HCT116 (cell line): Measurements from ENCODE around the gene PDZRN4. TPM values are rescaled to one million over a fixed set of nuclear protein-coding genes. Genes with fewer than 3 reads are reported as not detected.

Experiments
- ATAC-seq: fragments of 200-7000 bp; cut with Tn5 transposase; 2 replicates; pipeline ENCODE4 v1.9.1; 2020; ENCODE audit warnings: mild to moderate bottlenecking, moderate library complexity
- BruUV-seq: library from RNA; stranded (reverse); fragments of 400-500 nt; replicated peaks from 2 replicates; lab custom pipeline; 2021; lab: Mats Ljungman, UMichigan
- CTCF ChIA-PET: fragments of 300-600 bp; sonication (Branson Sonifier 250); formaldehyde crosslinking; loops from one replicate; lab custom pipeline; 2021; ENCODE audit warnings: antibody characterized with exemption; lab: Charles Lee
- POLR2A ChIA-PET: fragments of 300-600, 350-600 bp; sonication (Branson Sonifier 250); formaldehyde crosslinking; loops from one replicate; lab custom pipeline; 2021; ENCODE audit warnings: antibody characterized with exemption; lab: Charles Lee
- RAD21 ChIA-PET, 2 experiments: fragments of 300-600 bp; sonication (Branson Sonifier 250); formaldehyde crosslinking; loops; one replicate each; lab custom pipeline; 2023; ENCODE audit warnings: low total read pairs in 2 of 2; ENCODE audit not compliant: uncharacterized antibody in 2 of 2, unreplicated experiment in 2 of 2, low non-redundant PET in 1 of 2; lab: Charles Lee
- DNase-seq: peaks from one replicate; pipeline ENCODE4 v3.0.0-alpha.2; 2010; ENCODE audit warnings: low read depth, low spot score
- H2AFZ ChIP-seq: fragments of 200-600 bp; shearing (Covaris generic), sonication (generic); 2 replicates; pipeline ENCODE4 v1.6.1; 2017; ENCODE audit warnings: low read depth, mixed run types, mixed read lengths, antibody characterized with exemption, low read length; ENCODE audit not compliant: poor library complexity, severe bottlenecking
- H3K27ac ChIP-seq: 2 replicates; pipeline ENCODE4 v1.5.1; 2012; ENCODE audit warnings: low read depth, low read length
- H3K27me3 ChIP-seq: fragments of 200-600 bp; sonication (generic); 2 replicates; pipeline ENCODE4 v1.6.1; 2016; ENCODE audit warnings: mixed run types, low read length, mixed read lengths; ENCODE audit not compliant: insufficient read depth
- H3K36me3 ChIP-seq, 2 experiments: fragments of 200-500 bp in 1 of 2; fragments of 200-600 bp in 1 of 2; sonication (Bioruptor generic) in 1 of 2; sonication (generic) in 1 of 2; 2 replicates each; pipeline versions ENCODE4 v1.5.1 to v1.6.1; 2014 to 2016; ENCODE audit warnings: low read length in 2 of 2, inconsistent platforms in 1 of 2, mixed read lengths in 1 of 2, mixed run types in 1 of 2; ENCODE audit not compliant: insufficient read depth in 2 of 2, control insufficient read depth in 1 of 2
- H3K4me1 ChIP-seq, 2 experiments: fragments of 200-600 bp in 1 of 2; sonication (generic) in 1 of 2; 2 replicates each; pipeline versions ENCODE4 v1.5.1 to v1.6.1; 2012 to 2017; ENCODE audit warnings: low read length in 2 of 2, inconsistent platforms in 1 of 2, mild to moderate bottlenecking in 1 of 2, mixed read lengths in 1 of 2, mixed run types in 1 of 2, moderate library complexity in 1 of 2; ENCODE audit not compliant: insufficient read depth in 2 of 2, control insufficient read depth in 1 of 2
- H3K4me2 ChIP-seq: fragments of 200-600 bp; sonication (generic); 2 replicates; pipeline ENCODE4 v1.6.1; 2017; ENCODE audit warnings: mixed run types, low read length, mixed read lengths
- H3K4me3 ChIP-seq, 2 experiments: fragments of 200-600 bp in 1 of 2; sonication (generic) in 1 of 2; replicated peaks in 1 of 2; 2 replicates each; pipeline ENCODE4 v1.5.1; 2011 to 2016; ENCODE audit warnings: low read length in 2 of 2, control low read depth in 1 of 2, low read depth in 1 of 2, mild to moderate bottlenecking in 1 of 2, mixed read lengths in 1 of 2, mixed run types in 1 of 2
- H3K79me2 ChIP-seq: fragments of 200-600 bp; sonication (generic); 2 replicates; pipeline ENCODE4 v1.6.1; 2017; ENCODE audit warnings: mild to moderate bottlenecking, mixed run types, low read length, moderate library complexity, mixed read lengths; ENCODE audit not compliant: insufficient read depth
- H3K9ac ChIP-seq: fragments of 200-600 bp; sonication (generic); 2 replicates; pipeline ENCODE4 v1.6.1; 2016; ENCODE audit warnings: low read length, mixed read lengths
- H3K9me2 ChIP-seq: fragments of 200-600 bp; sonication (generic), shearing (Covaris generic); 2 replicates; pipeline ENCODE4 v1.6.1; 2017; ENCODE audit warnings: mixed run types, mild to moderate bottlenecking, moderate library complexity; ENCODE audit not compliant: insufficient read depth
- H3K9me3 ChIP-seq, 2 experiments: fragments of 200-500 bp in 1 of 2; fragments of 200-600 bp in 1 of 2; sonication (Bioruptor generic) in 1 of 2; sonication (generic) in 1 of 2; 2 replicates each; pipeline ENCODE4 v1.6.1; 2014 to 2017; ENCODE audit warnings: low read length in 2 of 2, mixed read lengths in 2 of 2, inconsistent platforms in 1 of 2, low read depth in 1 of 2, mild to moderate bottlenecking in 1 of 2, mixed run types in 1 of 2, moderate library complexity in 1 of 2; ENCODE audit not compliant: control insufficient read depth in 1 of 2, insufficient read depth in 1 of 2
- H4K20me1 ChIP-seq: fragments of 200-600 bp; sonication (generic), shearing (Covaris generic); 2 replicates; pipeline ENCODE4 v1.6.1; 2017; ENCODE audit warnings: mixed run types, mild to moderate bottlenecking, moderate library complexity; ENCODE audit not compliant: insufficient read depth
- CEBPB ChIP-seq: IDR thresholded peaks from 2 replicates; pipeline ENCODE4 v1.6.1; 2012; ENCODE audit warnings: low read depth
- ELF1 ChIP-seq: IDR thresholded peaks from 2 replicates; pipeline ENCODE4 v1.6.1; 2012; ENCODE audit warnings: low read depth, borderline replicate concordance
- EZH2 ChIP-seq: fragments of 200-600 bp; sonication (generic); IDR thresholded peaks from 2 replicates; pipeline ENCODE4 v1.6.1; 2017; ENCODE audit warnings: antibody characterized with exemption, mixed run types
- EZH2phosphoT487 ChIP-seq: fragments of 200-600 bp; IDR thresholded peaks from 2 replicates; pipeline ENCODE4 v1.6.1; 2018; ENCODE audit warnings: antibody characterized with exemption, borderline replicate concordance
- FOSL1 ChIP-seq: IDR thresholded peaks from 2 replicates; pipeline ENCODE4 v1.6.1; 2012; ENCODE audit warnings: low read depth
- JUND ChIP-seq: IDR thresholded peaks from 2 replicates; pipeline ENCODE4 v1.6.1; 2012
- RAD21 ChIP-seq: IDR thresholded peaks from 2 replicates; pipeline ENCODE4 v1.6.1; 2012; ENCODE audit warnings: low read depth, mild to moderate bottlenecking
- SP1 ChIP-seq: IDR thresholded peaks from 2 replicates; pipeline ENCODE4 v1.6.1; 2012; ENCODE audit warnings: low read depth
- SRF ChIP-seq: IDR thresholded peaks from 2 replicates; pipeline ENCODE4 v1.6.1; 2012; ENCODE audit warnings: low read depth
- ZFX ChIP-seq: fragments of 450-650 bp; IDR thresholded peaks from 2 replicates; pipeline ENCODE4 v1.6.1; 2017
- ZNF274 ChIP-seq: fragments of 200-500 bp; sonication (Bioruptor generic); IDR thresholded peaks from 2 replicates; pipeline ENCODE4 v1.6.1; 2014; ENCODE audit warnings: mild to moderate bottlenecking, low read depth, low read length, inconsistent platforms
- intact Hi-C: fragments of 100-400 bp; cut with micrococcal nuclease; formaldehyde crosslinking; loops from 2 replicates; pipeline ENCODE4 v1.10.0; 2022
- total RNA-seq: library from RNA; stranded (reverse); gene quantifications from one replicate; pipeline ENCODE4 v1.2.1, GENCODE V29; 2021; ENCODE audit not compliant: unreplicated experiment
- TF ChIP-seq, protein P1 (sequence below), 3 experiments: fragments of 200-600 bp in 1 of 3; sonication (generic) in 1 of 3; IDR thresholded peaks in 2 of 3; conservative IDR thresholded peaks in 1 of 3; 2 replicates each; pipeline ENCODE4 v1.5.1; 2012 to 2017; ENCODE audit warnings: low read depth in 2 of 3, low read length in 2 of 3, antibody characterized with exemption in 1 of 3, borderline replicate concordance in 1 of 3, control low read depth in 1 of 3, mild to moderate bottlenecking in 1 of 3, mixed read lengths in 1 of 3, mixed run types in 1 of 3, moderate library complexity in 1 of 3; ENCODE audit not compliant: insufficient read depth in 1 of 3
- TF ChIP-seq, protein P2 (sequence below): IDR thresholded peaks from 2 replicates; pipeline ENCODE4 v1.6.1; 2011; ENCODE audit warnings: mild to moderate bottlenecking, low read length, moderate library complexity; ENCODE audit not compliant: insufficient replicate concordance; ENCODE audit errors: extremely low read depth

The PDZRN4 gene
- total RNA-seq, 1 experiment from 2014 or later = not detected

- Histone ChIP-seq H3K4me2 (no peak overlapping the region), H3K79me2 (no peaks in the 10 kb centered on the region), H3K36me3 (no peaks in the 10 kb centered on the region), H3K4me1 (no peaks in the 10 kb centered on the region), H3K9me2 (no peaks in the 10 kb centered on the region), H3K27me3 (no peaks in the 10 kb centered on the region), H3K9me3 (no peaks in the 10 kb centered on the region), H2AFZ (no peak overlapping the region), H3K4me3 (no peak overlapping the region), H3K9ac (no peak overlapping the region), H4K20me1 (no peaks in the 10 kb centered on the region)
- ChIA-PET CTCF (interaction anchor here (0.6 to 1.6 kb wide), 11 partner anchors 13 to 1305 kb away, joined by 3 to 12 read pairs (median 4); no protein-coding TSS in a partner anchor), POLR2A (no interaction called here), RAD21 (no interaction called here)
- no TSS peak for BruUV-seq
- ATAC-seq (0 out of 2 replicates have a peak, but pooled peaks have one; percentile 46), DNase-seq (no peak)
- intact Hi-C loops = loop anchor here (2.0 to 10.0 kb wide), 2 partner anchors 289 to 761 kb away; no protein-coding TSS in a partner anchor
- TF ChIP-seq, protein P1, sequence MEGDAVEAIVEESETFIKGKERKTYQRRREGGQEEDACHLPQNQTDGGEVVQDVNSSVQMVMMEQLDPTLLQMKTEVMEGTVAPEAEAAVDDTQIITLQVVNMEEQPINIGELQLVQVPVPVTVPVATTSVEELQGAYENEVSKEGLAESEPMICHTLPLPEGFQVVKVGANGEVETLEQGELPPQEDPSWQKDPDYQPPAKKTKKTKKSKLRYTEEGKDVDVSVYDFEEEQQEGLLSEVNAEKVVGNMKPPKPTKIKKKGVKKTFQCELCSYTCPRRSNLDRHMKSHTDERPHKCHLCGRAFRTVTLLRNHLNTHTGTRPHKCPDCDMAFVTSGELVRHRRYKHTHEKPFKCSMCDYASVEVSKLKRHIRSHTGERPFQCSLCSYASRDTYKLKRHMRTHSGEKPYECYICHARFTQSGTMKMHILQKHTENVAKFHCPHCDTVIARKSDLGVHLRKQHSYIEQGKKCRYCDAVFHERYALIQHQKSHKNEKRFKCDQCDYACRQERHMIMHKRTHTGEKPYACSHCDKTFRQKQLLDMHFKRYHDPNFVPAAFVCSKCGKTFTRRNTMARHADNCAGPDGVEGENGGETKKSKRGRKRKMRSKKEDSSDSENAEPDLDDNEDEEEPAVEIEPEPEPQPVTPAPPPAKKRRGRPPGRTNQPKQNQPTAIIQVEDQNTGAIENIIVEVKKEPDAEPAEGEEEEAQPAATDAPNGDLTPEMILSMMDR (IDR thresholded peaks at IDR 0.05 in 2 of 3, conservative IDR thresholded peaks at IDR 0.05 in 1 of 3; ENCODE audit: borderline replicate concordance in 1 of 3, insufficient read depth in 1 of 3, low read depth in 2 of 3, low read length in 2 of 3) = peak; percentile 26 to 55 (median 48); a peak in 4 of 6 replicates
- no peak for TF ChIP-seq JUND
- no peak for TF ChIP-seq SP1
- TF ChIP-seq RAD21 = peak; percentile 61
- TF ChIP-seq, all 23 proteins: peak for 2
- no peak overlapping the region for H3K27ac ChIP-seq
These were observed 76.2 kb downstream of the PDZRN4 start for GRCh38 chr12:41264281-41264680.

- H3K36me3 ChIP-seq = no peaks in the 10 kb centered on the region
- no TSS peak for BruUV-seq
- DNase-seq (no peak), ATAC-seq (no peak)
- H3K9me3 ChIP-seq = no peaks in the 10 kb centered on the region
- no peak overlapping the region for H3K9ac ChIP-seq
- H3K79me2 ChIP-seq = no peaks in the 10 kb centered on the region
- H3K9me2 ChIP-seq = no peaks in the 10 kb centered on the region
- CTCF ChIA-PET = no interaction called here
- no peaks in the 10 kb centered on the region for H4K20me1 ChIP-seq
- no peak overlapping the region for H3K27ac ChIP-seq
- RAD21 ChIA-PET = no interaction called here
- H3K4me2 ChIP-seq = no peak overlapping the region
- intact Hi-C loops = loop anchor here (10.0 kb wide), 1 partner anchor 294 kb away; no protein-coding TSS in a partner anchor
- no peaks in the 10 kb centered on the region for H3K27me3 ChIP-seq
- H3K4me3 ChIP-seq = no peak overlapping the region
- H2AFZ ChIP-seq = no peak overlapping the region
- POLR2A ChIA-PET = no interaction called here
- H3K4me1 ChIP-seq = no peaks in the 10 kb centered on the region
- TF ChIP-seq ZFX = no peak
- TF ChIP-seq, protein P2, sequence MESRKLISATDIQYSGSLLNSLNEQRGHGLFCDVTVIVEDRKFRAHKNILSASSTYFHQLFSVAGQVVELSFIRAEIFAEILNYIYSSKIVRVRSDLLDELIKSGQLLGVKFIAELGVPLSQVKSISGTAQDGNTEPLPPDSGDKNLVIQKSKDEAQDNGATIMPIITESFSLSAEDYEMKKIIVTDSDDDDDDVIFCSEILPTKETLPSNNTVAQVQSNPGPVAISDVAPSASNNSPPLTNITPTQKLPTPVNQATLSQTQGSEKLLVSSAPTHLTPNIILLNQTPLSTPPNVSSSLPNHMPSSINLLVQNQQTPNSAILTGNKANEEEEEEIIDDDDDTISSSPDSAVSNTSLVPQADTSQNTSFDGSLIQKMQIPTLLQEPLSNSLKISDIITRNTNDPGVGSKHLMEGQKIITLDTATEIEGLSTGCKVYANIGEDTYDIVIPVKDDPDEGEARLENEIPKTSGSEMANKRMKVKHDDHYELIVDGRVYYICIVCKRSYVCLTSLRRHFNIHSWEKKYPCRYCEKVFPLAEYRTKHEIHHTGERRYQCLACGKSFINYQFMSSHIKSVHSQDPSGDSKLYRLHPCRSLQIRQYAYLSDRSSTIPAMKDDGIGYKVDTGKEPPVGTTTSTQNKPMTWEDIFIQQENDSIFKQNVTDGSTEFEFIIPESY = no peak
- no peak for TF ChIP-seq EZH2phosphoT487
- TF ChIP-seq FOSL1 = no peak
- TF ChIP-seq CEBPB = no peak
- no peak for TF ChIP-seq ELF1
- no peak for TF ChIP-seq JUND
- TF ChIP-seq, protein P1 (IDR thresholded peaks at IDR 0.05 in 2 of 3, conservative IDR thresholded peaks at IDR 0.05 in 1 of 3; ENCODE audit: borderline replicate concordance in 1 of 3, insufficient read depth in 1 of 3, low read depth in 2 of 3, low read length in 2 of 3) = no peak
- TF ChIP-seq SRF = no peak
- no peak for TF ChIP-seq SP1
- TF ChIP-seq ZNF274 = no peak
- TF ChIP-seq RAD21 = no peak
- TF ChIP-seq EZH2 = no peak
These were observed 80.9 kb downstream of the PDZRN4 start for GRCh38 chr12:41269056-41269455.
